K562 (cell line): ENCODE data around the gene RTP5. TPM values are rescaled to one million over a fixed set of nuclear protein-coding genes. Genes with fewer than 3 reads are reported as not detected.

Source experiments
- MNT ChIP-seq, 2 experiments: fragments of 450-650 bp; conservative IDR thresholded peaks; 2 replicates each; pipeline ENCODE4 v1.6.1; 2017; ENCODE audit warnings: mild to moderate bottlenecking in 2 of 2, moderate library complexity in 2 of 2
- NFRKB ChIP-seq: fragments of 450-650 bp; IDR thresholded peaks from 2 replicates; pipeline ENCODE4 v1.6.1; 2016; ENCODE audit warnings: low read depth
- ZBTB11 ChIP-seq, 3 experiments: fragments of 200-800 bp in 1 of 3; fragments of 250-450 bp in 1 of 3; fragments of 450-650 bp in 1 of 3; sonication (Bioruptor Pico) in 1 of 3; sonication (Bioruptor generic) in 1 of 3; formaldehyde crosslinking in 1 of 3; IDR thresholded peaks; 2 replicates each; pipeline versions ENCODE4 v1.6.1 to v1.8.0; 2016 to 2022; ENCODE audit warnings: mild to moderate bottlenecking in 2 of 3, missing genetic modification characterization in 2 of 3, missing compliant biosample characterization in 1 of 3, moderate library complexity in 1 of 3
- ZC3H11A ChIP-seq: IDR thresholded peaks from 2 replicates; pipeline ENCODE4 v1.6.1; 2012; ENCODE audit warnings: low read depth, low read length, improper control_type of control experiment
- ZNF121 ChIP-seq: sonication (generic); formaldehyde crosslinking; conservative IDR thresholded peaks from 2 replicates; pipeline ENCODE4 v1.8.0; 2022; ENCODE audit warnings: missing genetic modification reagents
- ZNF280A ChIP-seq: fragments of 450-650 bp; IDR thresholded peaks from 2 replicates; pipeline ENCODE4 v1.6.1; 2018; ENCODE audit warnings: mild to moderate bottlenecking, low read depth; ENCODE audit not compliant: partially characterized antibody
- polyA plus RNA-seq, 8 experiments: library from polyadenylated mRNA; depleted of rRNA in 4 of 8; stranded (reverse) in 5 of 8; unstranded in 3 of 8; fragments of >200 nt; fragmentation: Nextera tagmentation in 2 of 8; fragmentation: Illumina TruSeq in 1 of 8; extraction: Ambion mirVana in 2 of 8; extraction: Trizol in 1 of 8; gene quantifications; 2 replicates each; pipeline versions ENCODE4 v1.2.1 to v1.2.3, GENCODE V29; 2011 to 2014; ENCODE audit warnings: inconsistent platforms in 1 of 8, missing spikeins in 1 of 8
- total RNA-seq, 7 experiments: library from RNA; depleted of rRNA in 6 of 7; stranded (reverse); fragments of >200 nt in 6 of 7; fragmentation: Illumina TruSeq in 2 of 7; extraction: Trizol in 2 of 7; gene quantifications; 2 replicates each; pipeline versions ENCODE4 v1.2.1 to v1.2.3, GENCODE V29; 2011 to 2021; ENCODE audit warnings: low replicate concordance in 1 of 7

The RTP5 gene
- total and polyA plus RNA-seq, 9 of the 15 experiments (the other 6 are each of a cell fraction or from before 2014, with no cell fraction given): not detected

- no peak for TF ChIP-seq ZBTB11 (CRISPR knock-in tag; IDR thresholded peaks at IDR 0.05)
- no peak for TF ChIP-seq MNT (conservative IDR thresholded peaks at IDR 0.05)
- no peak for TF ChIP-seq ZNF121 (CRISPR knock-in tag)
- no peak for TF ChIP-seq NFRKB
- TF ChIP-seq ZC3H11A: no peak
- TF ChIP-seq ZNF280A: no peak
These were observed 15.7 kb upstream of the RTP5 start (continued) for GRCh38 chr2:241853651-241854341.
